HG03378 (cell line): Measurements from ENCODE around the gene C1orf198.
A peak's percentile ranks its signal among the peaks of the same experiment; 100 is the strongest.

Source experiments
- ATAC-seq: cut with Tn5 transposase; IDR thresholded peaks from one replicate; pipeline ENCODE4 v1.9.1; 2021; ENCODE audit warnings: mild to moderate bottlenecking, moderate library complexity; ENCODE audit not compliant: unreplicated experiment

C1orf198 gene

GRCh38 chr1:230867903-230868735 is at the start of gene C1orf198:
TSS of gene C1orf198 (minus strand) at chr1:230868521. CDS start at chr1:230868512, 9 bp downstream.
- ATAC-seq = no peak

GRCh38 chr1:230917284-230918135 is 49.2 kb upstream of the C1orf198 start:
- peak; percentile 63 for ATAC-seq

GRCh38 chr1:230916587-230917283 is 48.4 kb upstream of the C1orf198 start:
- ATAC-seq = no peak

- ATAC-seq = no peak
These were observed 46.8 kb upstream of the C1orf198 start for GRCh38 chr1:230915078-230915477.

- ATAC-seq = no peak
These were observed 45.2 kb upstream of the C1orf198 start for GRCh38 chr1:230913496-230913895.

GRCh38 chr1:230910755-230911117 is 42.4 kb upstream of the C1orf198 start:
- no peak for ATAC-seq

GRCh38 chr1:230909974-230910754 is 41.8 kb upstream of the C1orf198 start:
- ATAC-seq = no peak

GRCh38 chr1:230907472-230908205 is 39.3 kb upstream of the C1orf198 start:
- no peak for ATAC-seq

GRCh38 chr1:230906226-230906625 is 37.9 kb upstream of the C1orf198 start:
- no peak for ATAC-seq

- no peak for ATAC-seq
These were observed 37.4 kb upstream of the C1orf198 start for GRCh38 chr1:230905733-230906132.

- no peak for ATAC-seq
These were observed 34.1 kb upstream of the C1orf198 start for GRCh38 chr1:230902349-230902923.

GRCh38 chr1:230901671-230902070 is 33.4 kb upstream of the C1orf198 start:
- no peak for ATAC-seq

GRCh38 chr1:230900984-230901383 is 32.7 kb upstream of the C1orf198 start:
- no peak for ATAC-seq

- ATAC-seq = no peak
These were observed 31.5 kb upstream of the C1orf198 start for GRCh38 chr1:230899841-230900251.

- ATAC-seq = no peak
These were observed 30.4 kb upstream of the C1orf198 start for GRCh38 chr1:230898748-230899147.

- no peak for ATAC-seq
These were observed 29.8 kb upstream of the C1orf198 start for GRCh38 chr1:230898144-230898543.

GRCh38 chr1:230896779-230897178 is 28.5 kb upstream of the C1orf198 start:
- no peak for ATAC-seq

- ATAC-seq = no peak
These were observed 27.1 kb upstream of the C1orf198 start for GRCh38 chr1:230895452-230895851.

- no peak for ATAC-seq
These were observed 26.3 kb upstream of the C1orf198 start for GRCh38 chr1:230894664-230895063.
